Measurements from ENCODE around the gene REC114.
"Not testable (repeated sequence)": the region's sequence is repeated elsewhere in the genome, so short reads cannot be mapped to it uniquely, and the experiment has no call there.

- not testable (repeated sequence) for TF ChIP-seq POLR2AphosphoS5 (IDR thresholded peaks at IDR 0.05; ENCODE audit: low read length); CTCF (IDR thresholded peaks at IDR 0.05 in 2 of 3, conservative IDR thresholded peaks at IDR 0.05 in 1 of 3; ENCODE audit: control insufficient read depth in 2 of 3, extremely low read depth in 1 of 3, insufficient read depth in 1 of 3, low read depth in 3 of 3, low read length in 3 of 3); NR2C2 (IDR thresholded peaks at IDR 0.05; ENCODE audit: borderline replicate concordance, control insufficient read depth, insufficient read length, low read depth); POLR2A (IDR thresholded peaks at IDR 0.05; ENCODE audit: low read depth, low read length); CHD4 (IDR thresholded peaks at IDR 0.05); SRF (IDR thresholded peaks at IDR 0.05; ENCODE audit: low read depth in 2 of 2, low read length in 2 of 2); ELK1 (IDR thresholded peaks at IDR 0.05; ENCODE audit: low read depth, low read length); CBX3 (IDR thresholded peaks at IDR 0.05; ENCODE audit: borderline replicate concordance, low read depth); POLR2AphosphoS2 (IDR thresholded peaks at IDR 0.05; ENCODE audit: low read depth, low read length); CBFB (IDR thresholded peaks at IDR 0.05; ENCODE audit: low read depth); BMI1 (IDR thresholded peaks at IDR 0.05; ENCODE audit: borderline replicate concordance); ZBED1 (IDR thresholded peaks at IDR 0.05; ENCODE audit: borderline replicate concordance)
Measured at GRCh38 chr15:73400222-73400621, 42.7 kb upstream of the REC114 start.

Data from GM12878 (cell line).